OCI-LY3 (cell line): ENCODE results near the gene WDR18.

Experiments used
- CTCF ChIP-seq: fragments of 200-600, 300-600 bp; sonication (generic); IDR thresholded peaks from 2 replicates; pipeline ENCODE4 v1.5.1; 2014; ENCODE audit warnings: antibody characterized with exemption, low read length, low read depth
- EZH2phosphoT487 ChIP-seq: fragments of 200-600 bp; shearing (Covaris generic); IDR thresholded peaks from 2 replicates; pipeline ENCODE4 v1.6.1; 2018; ENCODE audit warnings: antibody characterized with exemption, mixed run types, low read depth

GRCh38 chr19:1026783-1027649 lies 42.9 kb downstream of the WDR18 start:
- TF ChIP-seq CTCF (no peak), EZH2phosphoT487 (no peak)
